CD4-positive, alpha-beta T cell treated with Interleukin-10 for 1 hour (primary cell): Measurements from ENCODE around the gene ACER3.
"Not testable (repeated sequence)": the region's sequence is repeated elsewhere in the genome, so short reads cannot be mapped to it uniquely, and the experiment has no call there.

Experiments used
- DNase-seq: peaks from one replicate; pipeline ENCODE4 v3.0.0-alpha.2; 2020

Gene ACER3

DNA sequence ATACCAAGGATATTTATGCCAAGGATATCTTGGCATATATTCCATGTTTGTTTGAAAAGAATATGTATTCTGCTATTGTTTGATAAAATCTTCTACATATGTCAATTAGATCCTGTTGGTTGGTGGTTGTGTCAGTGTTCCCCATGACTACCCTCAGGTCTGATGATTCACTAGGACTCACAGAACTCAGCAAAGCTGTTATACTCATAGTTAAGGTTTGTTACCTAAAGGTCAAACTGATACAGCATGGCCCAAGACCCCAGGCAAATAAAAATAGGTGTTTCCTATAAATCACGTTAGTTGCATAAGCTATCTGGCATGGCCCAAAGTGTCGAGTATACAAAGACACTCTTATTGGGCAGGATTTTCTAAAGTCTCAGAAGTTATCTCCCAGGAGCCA lies 143.2 kb downstream of the ACER3 start:
- no peak for DNase-seq

DNA sequence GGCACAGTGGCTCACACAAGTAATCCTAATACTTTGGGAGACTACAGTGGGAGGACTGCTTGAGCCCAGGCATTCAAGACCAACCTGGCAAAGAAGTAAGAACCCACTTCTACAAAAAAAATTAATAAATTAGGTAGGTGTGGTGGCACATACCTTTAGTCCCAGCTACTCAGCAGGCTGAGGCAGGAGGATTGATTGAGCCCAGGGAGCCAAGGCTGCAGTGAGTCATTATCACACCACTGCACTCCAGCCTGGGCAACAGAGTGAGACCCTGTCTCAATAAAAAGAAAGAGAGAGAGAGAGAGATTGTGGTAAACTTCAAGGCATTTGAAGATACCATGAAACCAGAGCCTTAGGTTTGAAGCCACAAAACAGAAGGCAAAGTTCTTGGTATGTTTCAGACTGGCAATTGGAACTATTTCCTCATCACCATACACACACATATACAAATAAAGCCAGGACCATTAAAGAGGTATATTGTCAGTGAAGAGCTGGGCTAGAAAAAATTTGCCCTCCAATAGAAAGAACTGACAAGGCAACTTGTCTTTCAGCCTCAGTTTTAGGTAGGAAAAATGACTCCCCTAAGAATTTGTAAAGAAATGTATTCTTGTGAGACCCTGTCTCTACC lies 148.9 kb downstream of the ACER3 start:
- DNase-seq, result no peak

DNA sequence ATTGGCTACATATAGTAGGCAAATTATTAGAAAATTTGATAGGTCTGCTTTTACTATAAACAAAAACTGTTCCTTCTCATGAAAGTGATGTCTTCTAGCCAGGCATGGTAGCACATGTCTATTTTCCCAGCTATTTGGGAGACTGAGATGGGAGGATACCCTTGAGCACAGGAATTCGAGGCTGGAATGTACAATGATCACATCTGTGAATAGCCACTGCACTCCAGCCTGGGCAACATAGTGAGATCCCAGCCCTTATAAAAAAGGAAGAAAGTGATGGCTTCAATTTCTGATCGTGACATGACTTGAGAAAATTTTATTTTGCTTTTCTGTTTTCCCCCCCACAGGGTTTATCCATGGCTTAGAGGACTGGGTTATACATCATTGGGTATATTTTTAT lies 154.0 kb downstream of the ACER3 start:
- no peak for DNase-seq

DNA sequence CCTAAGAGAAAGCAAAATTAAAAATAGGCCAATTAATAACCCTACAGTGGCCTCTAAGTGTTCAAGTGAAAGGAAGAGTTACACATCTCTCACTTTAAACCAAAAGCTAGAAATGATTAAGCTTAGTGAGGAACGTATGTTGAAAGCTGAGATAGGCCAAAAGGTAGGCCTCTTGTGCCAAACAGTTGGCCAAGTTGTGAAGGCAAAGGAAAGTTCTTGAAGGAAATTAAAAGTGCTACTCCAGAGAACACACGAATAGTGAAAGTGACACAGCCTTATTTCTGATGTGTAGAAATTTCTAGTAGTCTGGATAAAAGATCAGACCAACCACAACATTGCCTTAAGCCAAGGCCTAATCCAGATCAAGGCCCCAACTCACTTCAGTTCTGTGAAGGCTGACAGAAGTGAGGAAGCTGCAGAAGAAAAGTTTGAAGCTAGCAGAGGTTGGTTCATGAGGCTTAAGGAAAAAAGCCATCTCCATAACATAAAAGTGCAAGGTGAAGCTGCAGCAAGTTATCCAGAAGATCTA lies 157.7 kb downstream of the ACER3 start:
- DNase-seq, result not testable (repeated sequence)

DNA sequence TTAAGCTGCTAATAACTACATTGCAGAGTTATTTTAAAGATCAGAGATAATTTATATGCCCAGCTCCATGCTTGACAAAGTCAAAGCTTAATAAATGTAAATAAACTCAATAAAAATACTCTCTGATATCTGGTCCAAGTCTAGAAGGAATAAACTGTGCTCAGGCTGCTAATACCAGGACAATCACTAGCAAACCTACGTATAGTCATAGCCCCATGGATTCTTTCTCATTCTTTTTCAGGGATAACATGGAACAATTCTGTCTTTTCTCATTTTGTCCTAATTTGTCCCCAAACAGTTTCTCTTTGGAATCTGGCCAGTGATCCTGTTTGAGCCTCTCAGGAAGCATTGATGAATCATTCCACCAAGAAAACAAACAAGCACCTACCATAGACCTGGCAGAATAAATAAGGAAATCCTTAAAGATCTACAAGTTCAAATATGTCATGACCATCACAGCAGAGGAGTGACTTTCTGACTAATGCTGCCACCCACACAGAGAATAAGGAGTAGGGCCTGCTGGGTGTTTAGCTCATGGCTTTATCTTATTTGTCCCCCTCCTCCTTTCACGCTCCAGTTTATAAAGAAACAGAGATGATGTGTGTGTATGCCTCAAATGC lies 159.4 kb downstream of the ACER3 start:
- no peak for DNase-seq

DNA sequence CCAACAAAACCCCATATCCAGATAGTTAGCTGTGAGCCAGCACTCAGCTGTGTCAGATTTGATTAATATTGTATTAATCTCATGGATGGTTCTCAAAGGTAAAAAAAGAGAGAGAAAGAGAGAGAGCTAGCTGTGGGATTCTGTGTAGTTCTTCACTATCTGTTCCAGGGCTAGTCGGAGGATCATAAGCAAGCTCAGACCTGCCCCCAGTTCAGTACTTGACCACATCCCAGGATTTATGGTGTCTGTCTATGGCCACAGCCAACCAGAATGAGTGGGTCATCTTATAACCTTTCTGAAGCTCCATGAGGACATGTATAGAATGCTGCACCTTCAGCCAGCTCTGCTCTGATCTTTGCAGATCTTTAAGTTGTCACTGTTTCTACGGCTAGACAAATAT lies 160.0 kb downstream of the ACER3 start:
- no peak for DNase-seq

DNA sequence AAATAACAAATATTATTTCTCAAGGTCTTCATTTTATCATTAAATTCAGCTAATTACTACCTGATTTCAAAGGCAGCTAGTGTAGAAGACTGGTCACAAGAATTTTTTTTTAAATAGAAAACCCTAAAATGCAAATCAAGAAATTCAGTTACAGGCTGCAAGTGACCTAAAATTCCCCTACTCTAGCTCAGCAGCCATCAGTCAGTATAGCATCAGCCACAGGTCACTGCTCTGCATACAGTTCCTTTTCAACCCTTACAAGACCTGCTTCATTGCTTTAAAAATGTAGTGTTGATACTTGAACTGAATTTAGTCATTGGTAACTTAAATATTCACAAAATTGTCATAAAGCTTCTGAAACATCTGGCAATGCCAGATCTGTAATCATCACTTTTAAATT lies 164.0 kb downstream of the ACER3 start:
- DNase-seq, result no peak

DNA sequence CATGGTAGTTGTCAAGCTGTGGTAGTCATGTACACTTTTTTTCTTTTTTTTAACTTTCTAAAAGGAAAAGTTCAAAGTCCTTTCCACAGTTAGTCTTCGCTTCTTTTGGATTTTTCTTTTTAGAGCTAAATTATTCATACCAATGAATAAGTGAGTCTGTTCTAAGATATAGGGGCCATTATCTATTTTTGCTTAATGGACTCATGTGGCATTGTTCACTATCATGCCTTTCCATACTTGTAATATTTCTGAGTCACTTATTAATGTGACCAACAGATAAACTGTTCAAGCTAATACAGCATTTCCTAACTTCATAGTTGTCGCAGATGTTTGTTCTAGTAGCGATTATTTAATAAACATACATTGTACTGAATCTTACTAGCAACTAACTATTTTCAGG lies 165.5 kb downstream of the ACER3 start:
- DNase-seq, result no peak

DNA sequence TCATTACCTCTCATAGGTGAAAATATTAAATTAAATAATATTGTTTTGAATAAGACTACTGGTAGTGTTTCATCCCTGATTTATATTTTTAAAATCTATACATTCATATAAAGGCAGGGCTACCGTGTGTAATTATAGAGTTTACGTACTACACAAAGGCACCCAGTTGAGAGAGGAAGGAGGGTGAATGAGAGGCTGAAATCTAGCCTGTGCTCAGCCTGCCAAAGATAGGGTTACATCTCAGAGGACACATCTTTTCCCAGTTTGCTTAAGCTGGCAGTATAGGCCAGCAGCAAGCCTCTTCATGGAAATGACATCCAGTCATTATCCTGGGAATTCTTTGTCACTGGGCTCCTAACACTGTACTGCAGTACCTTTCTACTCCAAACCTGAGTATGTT lies 166.0 kb downstream of the ACER3 start:
- no peak for DNase-seq

DNA sequence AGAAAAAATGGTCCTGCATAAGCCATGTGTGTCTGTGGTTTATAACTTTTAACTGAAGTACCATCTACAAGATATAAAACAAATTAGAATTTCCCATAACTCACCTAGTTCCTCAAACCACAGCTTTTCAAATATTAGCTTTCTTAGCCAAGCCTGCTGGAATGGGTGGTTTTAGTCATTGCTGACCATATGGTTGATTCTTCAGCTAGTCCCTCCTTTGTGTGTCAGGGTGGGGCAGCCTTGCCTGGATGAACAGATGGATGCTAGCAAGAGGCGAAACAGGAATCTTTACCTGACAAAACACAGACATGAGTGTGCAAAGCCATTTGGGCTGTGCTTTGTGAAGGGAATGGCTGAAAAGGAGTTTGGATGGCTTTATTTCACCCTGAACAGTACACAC lies 166.6 kb downstream of the ACER3 start:
- DNase-seq, result no peak

DNA sequence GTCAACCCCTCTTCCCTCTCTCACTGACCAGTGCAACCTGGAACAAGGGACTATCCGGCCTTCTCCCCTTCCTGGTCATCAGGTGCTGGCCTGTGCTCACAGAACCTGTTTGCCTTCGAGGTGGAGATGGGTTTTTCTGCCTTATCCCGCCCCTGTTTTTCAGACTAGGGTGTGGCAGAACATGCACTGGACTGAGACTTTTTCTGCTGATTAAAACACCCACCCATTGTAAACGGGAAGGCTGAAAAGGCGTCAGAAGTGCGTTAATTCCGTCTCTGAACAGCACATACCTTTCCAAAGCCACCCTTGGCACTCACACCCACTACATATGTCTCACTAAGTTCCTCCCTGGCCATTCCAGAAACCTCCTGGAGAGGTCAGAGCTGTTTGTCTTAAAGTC lies 169.1 kb downstream of the ACER3 start:
- DNase-seq, result no peak

DNA sequence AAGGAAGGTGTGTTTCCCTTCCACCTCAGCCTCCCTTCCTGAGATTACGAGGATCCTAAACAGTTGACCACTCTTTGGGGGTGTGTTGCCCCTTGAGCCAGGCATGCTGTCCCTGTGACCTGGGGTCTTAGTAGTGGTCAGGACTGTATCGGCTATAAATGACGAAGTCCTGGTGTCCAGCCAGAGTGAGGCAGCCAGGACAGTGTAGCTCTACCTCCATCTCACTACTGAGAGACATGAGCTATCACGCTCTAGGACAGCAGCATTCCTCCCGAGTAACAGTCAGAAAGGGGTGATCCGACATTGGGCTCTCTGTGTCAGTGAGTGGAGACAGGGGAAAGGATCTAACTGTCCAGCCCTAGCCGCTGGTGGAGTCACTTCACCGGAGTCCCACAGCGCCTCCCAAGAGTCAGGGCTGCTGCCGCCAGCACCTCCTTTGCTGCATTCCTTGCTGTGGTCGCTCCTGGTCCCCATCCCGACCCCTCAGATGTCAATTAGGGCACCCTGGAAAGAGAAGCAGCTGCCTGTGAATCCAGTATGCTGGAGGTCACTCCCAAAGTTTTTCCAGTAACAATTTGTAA lies 170.2 kb downstream of the ACER3 start:
- no peak for DNase-seq

DNA sequence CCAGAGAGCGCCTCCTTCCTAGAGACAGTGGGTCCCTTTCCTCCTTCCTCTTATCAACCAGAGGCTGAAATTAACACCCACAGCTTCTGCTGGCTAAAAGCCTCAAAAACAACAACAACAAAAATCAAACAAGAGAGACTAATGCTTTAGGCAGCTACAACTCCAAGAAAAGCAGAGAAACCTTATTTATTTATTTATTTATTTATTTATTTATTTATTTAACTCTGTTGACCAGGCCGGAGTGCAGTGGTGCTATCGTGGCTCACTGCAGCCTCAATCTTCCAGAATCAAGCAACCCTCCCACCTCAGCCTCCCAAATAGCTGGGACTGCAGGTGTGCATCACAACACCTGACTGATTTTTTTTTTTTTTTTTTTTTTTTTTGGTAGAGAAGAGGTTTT lies 170.9 kb downstream of the ACER3 start:
- DNase-seq, result no peak

DNA sequence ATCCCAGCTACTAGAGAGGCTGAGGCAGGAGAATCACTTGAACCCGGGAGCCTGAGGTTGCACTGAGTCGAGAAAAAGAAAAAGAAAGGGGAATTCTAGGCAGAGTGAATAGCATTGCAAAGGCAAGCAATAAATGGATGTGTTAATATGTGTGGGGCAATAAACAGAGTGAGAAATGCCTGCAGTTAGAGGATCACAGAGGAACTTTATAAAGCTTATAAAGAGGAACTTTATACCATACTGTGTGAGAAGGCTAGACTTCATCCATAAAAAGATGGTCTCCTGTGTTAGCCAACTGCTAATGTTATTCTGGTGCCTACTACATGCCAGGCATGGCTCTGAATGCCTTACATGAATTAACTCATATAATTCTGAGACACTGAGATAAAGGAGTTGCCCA lies 174.3 kb downstream of the ACER3 start:
- DNase-seq, result no peak

DNA sequence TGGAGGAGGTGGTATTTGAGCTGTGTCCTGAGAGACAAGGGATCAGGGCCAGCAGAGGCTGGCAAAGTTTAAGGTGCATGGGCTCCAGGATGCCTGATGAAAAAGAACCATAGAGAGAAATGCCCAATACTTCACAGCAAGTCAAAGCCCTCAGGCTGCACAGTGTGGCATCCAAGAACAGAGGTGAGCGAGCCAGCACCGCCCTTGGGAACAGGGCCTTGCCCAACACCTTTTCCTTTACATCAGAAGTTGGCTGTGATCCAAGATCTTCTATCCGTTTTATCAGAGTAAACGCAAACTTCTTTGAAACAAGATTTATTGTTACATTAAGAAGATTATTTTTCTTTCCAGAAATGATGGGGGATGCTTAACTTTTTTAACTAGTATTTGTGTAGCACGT lies 174.9 kb downstream of the ACER3 start:
- DNase-seq, result no peak

DNA sequence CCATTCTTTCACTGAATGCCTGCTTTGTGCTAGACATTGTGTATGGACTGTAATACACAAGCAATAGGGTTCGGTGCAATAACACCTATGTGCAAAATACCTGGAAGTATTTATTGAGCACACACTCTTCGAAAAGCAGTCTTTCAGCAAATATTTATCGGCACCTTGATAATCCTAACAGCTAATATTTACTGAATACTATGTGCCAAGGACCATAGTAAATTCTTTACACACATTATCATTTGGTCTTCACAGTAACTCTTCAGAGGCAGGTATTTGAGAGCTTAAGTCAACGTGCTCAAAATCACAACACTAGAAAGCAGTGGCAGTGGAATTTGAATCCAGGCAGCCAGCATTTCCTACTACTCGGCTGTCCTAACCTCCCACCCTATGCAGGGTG lies 175.7 kb downstream of the ACER3 start:
- no peak for DNase-seq

DNA sequence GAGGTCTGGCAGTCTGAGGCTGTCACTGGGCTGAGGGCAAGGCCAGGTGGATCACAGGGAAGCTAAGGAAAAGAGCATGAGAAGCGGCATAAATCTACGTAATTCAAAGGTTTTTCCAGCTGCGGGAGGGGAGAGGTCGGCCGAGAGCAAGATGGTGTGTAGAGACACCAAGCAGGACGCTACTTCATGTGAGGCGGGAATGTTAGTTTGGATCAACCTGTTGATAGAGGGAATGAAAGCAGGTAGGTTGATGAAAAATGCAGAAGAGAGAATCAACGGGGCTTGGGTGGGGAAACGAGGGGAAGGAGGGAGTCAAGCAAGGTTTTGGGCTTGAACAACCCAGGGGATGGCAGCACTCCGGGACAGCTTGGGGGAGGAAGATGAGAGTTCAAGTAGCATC lies 176.3 kb downstream of the ACER3 start:
- DNase-seq, result no peak

DNA sequence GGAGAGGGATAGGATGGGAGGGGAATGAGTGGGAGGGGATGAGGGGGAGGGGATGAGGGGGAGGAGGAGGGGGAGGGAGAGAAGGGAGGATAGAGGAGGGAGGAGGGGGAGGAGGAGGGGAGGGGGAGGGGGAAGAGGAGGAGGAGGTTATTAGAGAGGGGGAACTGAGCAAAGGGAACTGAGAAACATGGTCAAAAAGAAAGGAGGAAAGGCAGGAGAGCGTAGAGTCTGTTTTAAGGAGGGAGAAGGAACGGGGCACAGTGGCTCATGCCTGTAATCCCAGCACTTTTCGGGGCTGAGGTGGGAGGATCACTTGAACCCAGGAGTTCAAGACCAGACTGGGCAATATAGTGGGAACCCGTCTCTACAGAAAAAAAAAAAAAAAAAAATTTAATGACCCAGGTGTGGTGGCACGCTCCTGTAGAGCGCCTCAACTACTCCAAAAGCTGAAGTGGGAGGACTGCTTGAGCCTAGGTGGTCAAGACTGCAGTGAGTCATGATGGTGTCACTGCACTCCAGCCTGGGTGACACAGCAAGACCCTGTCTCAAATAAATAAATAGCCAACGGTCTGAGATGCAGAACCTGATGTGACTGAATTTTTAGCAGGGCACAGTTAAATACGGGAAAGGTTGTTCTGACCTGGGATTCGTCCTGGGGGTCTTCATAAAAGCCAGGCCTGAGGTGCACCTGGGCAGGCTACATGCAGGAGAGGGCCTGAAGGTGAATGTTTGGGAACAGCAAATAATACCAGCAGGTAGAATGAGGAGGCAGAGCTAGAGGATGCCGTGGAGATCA lies 177.5 kb downstream of the ACER3 start:
- no peak for DNase-seq

DNA sequence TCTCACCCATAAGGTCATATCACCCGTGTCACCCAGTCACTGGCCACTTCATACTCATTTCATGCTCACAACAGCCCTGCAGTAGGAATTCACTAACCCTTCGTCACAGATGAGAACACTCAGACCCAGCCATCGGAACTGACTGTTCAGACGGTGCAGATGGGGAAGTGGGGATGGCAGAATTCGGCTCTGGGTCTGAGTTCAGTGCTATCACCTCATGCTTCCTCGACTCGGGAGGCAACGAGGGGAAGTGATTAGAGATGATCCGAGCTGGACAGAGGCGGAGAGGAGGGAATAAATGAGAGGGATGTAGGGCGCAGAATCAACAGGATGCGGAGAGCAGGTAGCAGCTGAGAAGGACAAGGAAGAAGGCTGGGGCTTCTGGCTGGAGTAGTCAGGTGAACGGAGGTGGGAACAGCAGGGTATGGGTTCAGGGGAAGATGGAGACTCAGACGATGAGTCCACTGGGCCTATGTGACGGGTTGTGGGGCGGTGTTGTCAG lies 178.2 kb downstream of the ACER3 start:
- DNase-seq, result no peak

DNA sequence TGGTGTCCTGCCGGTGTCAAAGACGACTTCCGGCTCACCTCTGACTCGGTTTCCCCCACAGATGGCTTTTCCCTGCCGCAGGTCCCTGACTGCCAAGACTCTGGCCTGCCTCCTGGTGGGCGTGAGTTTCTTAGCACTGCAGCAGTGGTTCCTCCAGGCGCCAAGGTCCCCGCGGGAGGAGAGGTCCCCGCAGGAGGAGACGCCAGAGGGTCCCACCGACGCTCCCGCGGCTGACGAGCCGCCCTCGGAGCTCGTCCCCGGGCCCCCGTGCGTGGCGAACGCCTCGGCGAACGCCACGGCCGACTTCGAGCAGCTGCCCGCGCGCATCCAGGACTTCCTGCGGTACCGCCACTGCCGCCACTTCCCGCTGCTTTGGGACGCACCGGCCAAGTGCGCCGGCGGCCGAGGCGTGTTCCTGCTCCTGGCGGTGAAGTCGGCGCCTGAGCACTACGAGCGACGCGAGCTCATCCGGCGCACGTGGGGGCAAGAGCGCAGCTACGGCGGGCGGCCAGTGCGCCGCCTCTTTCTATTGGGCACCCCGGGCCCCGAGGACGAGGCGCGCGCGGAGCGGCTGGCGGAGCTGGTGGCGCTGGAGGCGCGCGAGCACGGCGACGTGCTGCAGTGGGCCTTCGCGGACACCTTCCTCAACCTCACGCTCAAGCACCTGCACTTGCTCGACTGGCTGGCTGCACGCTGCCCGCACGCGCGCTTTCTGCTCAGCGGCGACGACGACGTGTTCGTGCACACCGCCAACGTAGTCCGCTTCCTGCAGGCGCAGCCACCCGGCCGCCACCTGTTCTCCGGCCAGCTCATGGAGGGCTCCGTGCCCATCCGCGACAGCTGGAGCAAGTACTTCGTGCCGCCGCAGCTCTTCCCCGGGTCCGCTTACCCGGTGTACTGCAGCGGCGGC lies 179.0 kb downstream of the ACER3 start:
- no peak for DNase-seq

DNA sequence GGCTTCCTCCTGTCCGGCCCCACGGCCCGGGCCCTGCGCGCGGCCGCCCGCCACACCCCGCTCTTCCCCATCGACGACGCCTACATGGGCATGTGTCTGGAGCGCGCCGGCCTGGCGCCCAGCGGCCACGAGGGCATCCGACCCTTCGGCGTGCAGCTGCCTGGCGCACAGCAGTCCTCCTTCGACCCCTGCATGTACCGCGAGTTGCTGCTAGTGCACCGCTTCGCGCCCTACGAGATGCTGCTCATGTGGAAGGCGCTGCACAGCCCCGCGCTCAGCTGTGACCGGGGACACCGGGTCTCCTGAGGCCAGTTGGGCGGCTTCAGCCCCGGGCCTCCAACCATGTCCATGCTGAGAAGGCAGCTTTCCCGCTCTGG lies 179.7 kb downstream of the ACER3 start:
- DNase-seq, result no peak

DNA sequence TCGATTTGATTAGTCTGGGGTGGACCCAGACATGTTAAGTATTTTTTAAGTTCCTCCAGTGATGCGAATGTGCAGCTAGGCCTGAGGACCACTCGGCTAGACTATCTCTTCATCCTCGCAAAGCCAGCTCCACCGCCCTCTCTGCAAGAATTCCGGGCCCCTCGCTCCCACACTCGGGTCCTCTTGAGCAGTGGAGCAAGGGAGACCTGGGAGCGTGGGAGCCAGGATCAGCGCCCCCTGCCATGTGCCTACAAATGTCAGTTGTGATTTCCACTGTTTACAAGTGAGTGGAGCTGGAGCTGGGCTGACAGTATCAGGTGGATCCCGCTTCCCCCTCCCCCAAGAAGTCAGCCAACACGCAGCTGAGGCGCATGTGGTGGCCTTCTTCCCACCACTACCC lies 180.2 kb downstream of the ACER3 start:
- DNase-seq, result no peak
